Measurements from ENCODE around the gene TBXAS1.
A peak's percentile ranks its signal among the peaks of the same experiment; 100 is the strongest.

Gene TBXAS1

GRCh38 chr7:139829025-139829774 is at the start of gene TBXAS1:
TBXAS1 (plus strand) TSS chr7:139829264; CDS start chr7:139829391, 127 bp downstream.
- Mint-ChIP-seq H3K27ac (peak within 1 kb of the TSS; percentile 79), H3K9me3 (peaks cover 17% of the 10 kb centered on the region), H3K4me1 (peaks cover 29% of the 10 kb centered on the region), H3K36me3 (peaks cover 14% of the 10 kb centered on the region), H3K4me3 (peak within 1 kb of the TSS; percentile 54), H3K27me3 (peaks cover 9% of the 10 kb centered on the region)
- CTCF ChIA-PET = interaction anchor here (2.5 kb wide), 1 partner anchor 184 kb away, joined by 9 read pairs; no protein-coding TSS in a partner anchor
- DNase-seq = peak; percentile 36

- Mint-ChIP-seq H3K4me3 (no peak overlapping the region), H3K27me3 (peaks cover 37% of the 10 kb centered on the region), H3K27ac (no peak overlapping the region), H3K4me1 (peaks cover 12% of the 10 kb centered on the region), H3K36me3 (no peaks in the 10 kb centered on the region), H3K9me3 (no peaks in the 10 kb centered on the region)
- no peak for DNase-seq
- CTCF ChIA-PET = no interaction called here
These were observed 46.1 kb upstream of the TBXAS1 start for GRCh38 chr7:139782932-139783331.

GRCh38 chr7:139783647-139784385 is 45.2 kb upstream of the TBXAS1 start:
- Mint-ChIP-seq H3K27ac (no peak overlapping the region), H3K4me1 (peaks cover 7% of the 10 kb centered on the region), H3K4me3 (no peak overlapping the region), H3K36me3 (no peaks in the 10 kb centered on the region), H3K9me3 (no peaks in the 10 kb centered on the region), H3K27me3 (peaks cover 29% of the 10 kb centered on the region)
- no peak for DNase-seq
- CTCF ChIA-PET = interaction anchor here (1.0 kb wide), 1 partner anchor 138 kb away, joined by 3 read pairs; no protein-coding TSS in a partner anchor

GRCh38 chr7:139784648-139785047 is 44.4 kb upstream of the TBXAS1 start:
- no peak for DNase-seq
- H3K4me1 Mint-ChIP-seq = no peaks in the 10 kb centered on the region
- H3K27ac Mint-ChIP-seq = no peak overlapping the region
- no peaks in the 10 kb centered on the region for H3K9me3 Mint-ChIP-seq
- H3K27me3 Mint-ChIP-seq = peaks cover 20% of the 10 kb centered on the region
- CTCF ChIA-PET = interaction anchor here (1.0 kb wide), 1 partner anchor 139 kb away, joined by 3 read pairs; no protein-coding TSS in a partner anchor
- H3K36me3 Mint-ChIP-seq = no peaks in the 10 kb centered on the region
- H3K4me3 Mint-ChIP-seq = no peak overlapping the region

- CTCF ChIA-PET = no interaction called here
- no peaks in the 10 kb centered on the region for H3K36me3 Mint-ChIP-seq
- H3K27ac Mint-ChIP-seq = no peak overlapping the region
- peaks cover 2% of the 10 kb centered on the region for H3K9me3 Mint-ChIP-seq
- no peaks in the 10 kb centered on the region for H3K27me3 Mint-ChIP-seq
- H3K4me1 Mint-ChIP-seq = no peaks in the 10 kb centered on the region
- DNase-seq = no peak
- no peak overlapping the region for H3K4me3 Mint-ChIP-seq
These were observed 37.7 kb upstream of the TBXAS1 start for GRCh38 chr7:139791316-139791715.

GRCh38 chr7:139797607-139798006 is 31.5 kb upstream of the TBXAS1 start:
- no peaks in the 10 kb centered on the region for H3K36me3 Mint-ChIP-seq
- no peak overlapping the region for H3K4me3 Mint-ChIP-seq
- H3K4me1 Mint-ChIP-seq = peaks cover 8% of the 10 kb centered on the region
- peaks cover 4% of the 10 kb centered on the region for H3K9me3 Mint-ChIP-seq
- H3K27ac Mint-ChIP-seq = no peak overlapping the region
- H3K27me3 Mint-ChIP-seq = peaks cover 11% of the 10 kb centered on the region
- CTCF ChIA-PET = no interaction called here
- no peak for DNase-seq

GRCh38 chr7:139798221-139798620 is 30.8 kb upstream of the TBXAS1 start:
- CTCF ChIA-PET = no interaction called here
- Mint-ChIP-seq H3K4me3 (no peak overlapping the region), H3K36me3 (no peaks in the 10 kb centered on the region), H3K4me1 (peaks cover 8% of the 10 kb centered on the region), H3K27me3 (peaks cover 15% of the 10 kb centered on the region), H3K27ac (no peak overlapping the region), H3K9me3 (peaks cover 10% of the 10 kb centered on the region)
- DNase-seq = no peak

GRCh38 chr7:139798892-139799291 is 30.2 kb upstream of the TBXAS1 start:
- H3K36me3 Mint-ChIP-seq = no peaks in the 10 kb centered on the region
- no peak overlapping the region for H3K27ac Mint-ChIP-seq
- peaks cover 10% of the 10 kb centered on the region for H3K9me3 Mint-ChIP-seq
- DNase-seq = no peak
- no peak overlapping the region for H3K4me3 Mint-ChIP-seq
- peaks cover 8% of the 10 kb centered on the region for H3K4me1 Mint-ChIP-seq
- CTCF ChIA-PET = no interaction called here
- peaks cover 15% of the 10 kb centered on the region for H3K27me3 Mint-ChIP-seq

GRCh38 chr7:139799586-139799985 is 29.5 kb upstream of the TBXAS1 start:
- H3K4me1 Mint-ChIP-seq = peaks cover 8% of the 10 kb centered on the region
- H3K36me3 Mint-ChIP-seq = no peaks in the 10 kb centered on the region
- H3K27me3 Mint-ChIP-seq = peaks cover 15% of the 10 kb centered on the region
- H3K4me3 Mint-ChIP-seq = no peak overlapping the region
- no peak for DNase-seq
- H3K9me3 Mint-ChIP-seq = peaks cover 13% of the 10 kb centered on the region
- CTCF ChIA-PET = no interaction called here
- no peak overlapping the region for H3K27ac Mint-ChIP-seq

- Mint-ChIP-seq H3K27ac (no peak overlapping the region), H3K27me3 (peaks cover 16% of the 10 kb centered on the region), H3K36me3 (no peaks in the 10 kb centered on the region), H3K4me3 (no peak overlapping the region), H3K4me1 (peaks cover 2% of the 10 kb centered on the region), H3K9me3 (peaks cover 16% of the 10 kb centered on the region)
- CTCF ChIA-PET = no interaction called here
- no peak for DNase-seq
These were observed 24.5 kb upstream of the TBXAS1 start for GRCh38 chr7:139804571-139804970.

GRCh38 chr7:139807009-139807408 is 22.1 kb upstream of the TBXAS1 start:
- CTCF ChIA-PET = no interaction called here
- Mint-ChIP-seq H3K27me3 (peaks cover 12% of the 10 kb centered on the region), H3K9me3 (peaks cover 16% of the 10 kb centered on the region), H3K4me3 (no peak overlapping the region), H3K27ac (no peak overlapping the region), H3K36me3 (no peaks in the 10 kb centered on the region), H3K4me1 (no peaks in the 10 kb centered on the region)
- DNase-seq = no peak

GRCh38 chr7:139808427-139808826 is 20.6 kb upstream of the TBXAS1 start:
- H3K27ac Mint-ChIP-seq = no peak overlapping the region
- H3K9me3 Mint-ChIP-seq = peaks cover 8% of the 10 kb centered on the region
- H3K36me3 Mint-ChIP-seq = no peaks in the 10 kb centered on the region
- no peak overlapping the region for H3K4me3 Mint-ChIP-seq
- peaks cover 6% of the 10 kb centered on the region for H3K27me3 Mint-ChIP-seq
- H3K4me1 Mint-ChIP-seq = no peaks in the 10 kb centered on the region
- DNase-seq = no peak
- CTCF ChIA-PET = no interaction called here

- Mint-ChIP-seq H3K4me3 (no peak overlapping the region), H3K27me3 (peaks cover 6% of the 10 kb centered on the region), H3K9me3 (peaks cover 8% of the 10 kb centered on the region), H3K36me3 (no peaks in the 10 kb centered on the region), H3K4me1 (peaks cover 4% of the 10 kb centered on the region), H3K27ac (no peak overlapping the region)
- CTCF ChIA-PET = no interaction called here
- DNase-seq = no peak
These were observed 20.1 kb upstream of the TBXAS1 start for GRCh38 chr7:139808846-139809442.

GRCh38 chr7:139811066-139811465 is 18.0 kb upstream of the TBXAS1 start:
- no peak overlapping the region for H3K4me3 Mint-ChIP-seq

More at GRCh38 chr7:139811066-139811465, 18.0 kb upstream of the TBXAS1 start:
- Mint-ChIP-seq H3K36me3 (peaks cover 1% of the 10 kb centered on the region), H3K27ac (no peak overlapping the region), H3K4me1 (peaks cover 5% of the 10 kb centered on the region), H3K27me3 (peaks cover 6% of the 10 kb centered on the region), H3K9me3 (peaks cover 5% of the 10 kb centered on the region)
- CTCF ChIA-PET = no interaction called here
- DNase-seq = no peak
